ENCODE results near the gene PPP6R3.

PPP6R3 gene

DNA sequence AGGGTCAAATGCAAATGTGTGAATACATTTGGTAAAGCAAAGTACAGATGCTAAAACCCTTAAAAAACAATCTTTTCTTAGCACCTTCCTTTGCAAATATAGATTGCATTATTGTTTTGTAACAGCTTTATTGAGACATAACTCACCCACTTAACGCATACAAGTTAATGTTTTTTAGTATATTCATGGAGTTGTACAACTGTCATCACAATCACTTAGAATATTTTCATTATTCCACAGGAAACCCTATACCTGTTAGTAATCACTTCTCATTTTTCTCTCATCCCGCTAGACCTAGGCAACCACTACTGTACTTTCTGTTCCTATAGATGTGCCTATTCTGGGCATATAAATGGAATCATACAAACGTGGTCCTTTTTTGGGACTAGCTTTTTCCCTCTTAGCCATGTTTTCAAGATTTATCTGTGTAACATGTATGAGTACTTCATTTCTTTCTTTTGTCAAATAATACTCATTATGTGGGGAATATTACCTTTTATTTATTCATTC lies 34.7 kb downstream of the PPP6R3 start:
- no peak for DNase-seq (ENCODE audit: low read depth)

- DNase-seq (ENCODE audit: low read depth): no peak
Observed at GRCh38 chr11:68495872-68496271, 35.3 kb downstream of the PPP6R3 start.

DNA sequence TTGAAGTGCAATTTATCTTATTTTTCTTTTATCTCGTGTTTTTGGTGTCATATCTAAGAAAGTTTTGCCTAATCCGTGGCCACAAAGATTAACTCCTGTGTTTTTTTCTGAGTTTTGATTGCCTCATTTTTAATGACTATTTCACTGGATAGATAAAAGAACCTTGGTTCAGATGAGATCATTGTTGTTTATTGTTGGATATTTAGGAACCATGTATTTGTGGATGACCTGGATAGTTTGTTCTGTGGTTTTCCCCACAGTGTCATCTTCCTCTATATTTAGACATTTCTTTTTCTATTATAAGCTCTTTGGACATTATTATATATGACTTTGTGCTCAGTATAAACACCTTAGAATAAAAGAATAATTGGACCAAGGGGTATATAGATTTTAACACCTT lies 37.2 kb downstream of the PPP6R3 start:
- no peak for DNase-seq (ENCODE audit: low read depth)

DNA sequence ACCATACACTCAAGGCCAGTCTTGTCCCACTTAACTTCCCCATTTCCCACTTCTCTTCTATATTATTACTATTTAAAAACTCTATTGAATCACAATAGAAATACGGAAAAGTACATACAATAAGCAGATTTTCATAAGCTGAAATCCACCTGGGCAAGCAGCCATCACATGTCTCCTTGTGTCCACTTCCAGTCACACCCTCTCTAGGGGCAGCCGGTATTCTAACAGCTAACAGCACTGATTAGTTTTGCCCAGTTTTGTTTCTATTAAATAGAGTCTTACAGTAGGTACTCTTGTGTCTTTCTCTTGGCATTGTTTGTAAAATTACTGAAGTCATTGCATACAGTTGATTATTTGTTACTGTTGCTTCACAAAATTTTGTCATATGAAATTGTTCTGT lies 37.8 kb downstream of the PPP6R3 start:
- peak; percentile 22 for DNase-seq (ENCODE audit: low read depth)

GRCh38 chr11:68498903-68499883 lies 38.6 kb downstream of the PPP6R3 start:
- no peak for DNase-seq (ENCODE audit: low read depth)

GRCh38 chr11:68500206-68500605 lies 39.7 kb downstream of the PPP6R3 start:
- no peak for DNase-seq (ENCODE audit: low read depth)

DNA sequence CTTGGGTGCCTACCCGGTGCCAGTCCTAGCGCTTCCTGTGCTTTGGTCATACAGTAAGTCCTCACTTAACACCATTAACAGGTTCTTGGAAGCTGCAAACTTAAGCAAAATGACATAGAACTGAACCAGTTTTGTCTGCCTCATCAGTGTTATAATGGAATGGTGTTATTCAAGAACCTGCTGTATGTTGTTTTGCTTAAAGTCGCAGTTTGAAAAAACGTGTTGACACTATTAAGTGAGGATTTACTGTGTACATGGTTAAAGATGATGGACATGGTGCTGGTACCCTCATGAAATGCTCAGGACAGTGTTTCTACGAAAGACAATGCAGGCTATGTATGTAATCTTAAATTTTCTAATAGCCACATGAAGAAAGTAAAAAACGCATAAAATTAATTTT lies 41.3 kb downstream of the PPP6R3 start:
- no peak for DNase-seq (ENCODE audit: low read depth)

- DNase-seq (ENCODE audit: low read depth): no peak
Observed at GRCh38 chr11:68503251-68503687, 42.7 kb downstream of the PPP6R3 start.

GRCh38 chr11:68503792-68504191 lies 43.2 kb downstream of the PPP6R3 start:
- no peak for DNase-seq (ENCODE audit: low read depth)

DNA sequence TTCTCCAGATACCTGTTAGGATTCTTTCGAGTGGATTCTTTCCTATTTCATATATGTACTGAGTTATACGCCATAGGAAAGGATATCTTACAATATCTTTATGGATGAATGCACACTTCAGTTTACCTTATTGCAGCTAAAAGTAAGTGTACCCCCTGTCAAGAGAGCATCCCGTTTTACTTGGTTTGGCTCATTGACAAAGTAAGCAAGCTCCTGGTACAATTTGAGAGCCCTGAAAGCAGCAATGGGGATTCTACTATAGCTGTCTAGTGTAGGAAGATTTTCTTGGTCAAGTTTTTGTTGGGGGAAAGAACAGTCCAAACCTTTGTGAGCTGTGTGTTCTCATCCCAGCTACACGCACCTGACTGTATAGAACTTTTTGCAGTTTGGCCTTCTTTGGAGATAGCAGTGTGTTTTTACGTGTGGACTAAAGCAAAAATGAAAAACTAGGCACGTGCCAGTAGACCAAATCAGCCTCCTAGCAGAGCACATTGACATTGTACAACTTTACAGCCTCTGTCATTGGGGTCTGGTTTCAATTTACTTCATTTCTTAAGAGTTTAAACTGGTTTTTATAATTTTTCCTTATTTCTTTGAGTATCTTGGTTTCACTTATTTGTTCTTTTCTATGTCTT lies 44.0 kb downstream of the PPP6R3 start:
- DNase-seq (ENCODE audit: low read depth): no peak

DNA sequence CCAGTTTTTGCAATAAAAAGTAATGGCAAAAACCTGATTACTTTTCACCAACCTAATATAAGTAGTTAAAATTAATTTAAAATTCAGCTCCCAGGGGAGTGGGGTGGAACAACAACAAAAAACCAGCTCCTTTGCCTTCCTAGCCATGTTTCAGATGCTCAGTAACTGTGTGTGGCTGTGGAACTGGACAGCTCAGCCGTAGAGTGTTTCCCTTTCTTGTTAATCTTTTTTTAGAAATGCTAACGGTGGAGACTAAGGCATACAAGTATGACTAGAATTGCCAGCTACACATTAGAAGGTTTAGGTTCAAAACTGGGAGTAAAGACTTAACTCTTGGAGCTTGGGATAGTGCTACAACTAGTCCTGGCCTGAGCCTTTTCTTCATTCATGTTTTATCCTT lies 45.0 kb downstream of the PPP6R3 start:
- DNase-seq (ENCODE audit: low read depth): peak; percentile 36

DNA sequence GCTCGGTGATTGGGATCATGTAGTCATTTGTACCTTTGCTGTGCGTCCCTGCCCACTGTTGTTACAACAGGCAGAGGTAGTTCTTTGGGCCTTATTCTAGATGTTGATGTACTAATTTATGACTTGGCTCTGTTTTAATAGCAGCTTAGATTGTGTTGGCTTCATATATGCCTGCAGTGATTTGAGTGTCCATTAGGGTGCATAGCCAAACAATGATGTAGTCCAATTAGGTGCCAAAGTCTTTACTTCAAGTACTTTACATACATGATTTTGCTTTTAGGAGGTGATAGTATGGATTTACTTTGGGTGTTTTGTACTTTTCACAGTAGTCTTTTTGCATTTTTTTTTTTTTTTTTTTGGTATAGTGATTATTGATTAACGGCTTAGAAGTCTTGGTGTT lies 46.4 kb downstream of the PPP6R3 start:
- DNase-seq (ENCODE audit: low read depth): no peak

DNA sequence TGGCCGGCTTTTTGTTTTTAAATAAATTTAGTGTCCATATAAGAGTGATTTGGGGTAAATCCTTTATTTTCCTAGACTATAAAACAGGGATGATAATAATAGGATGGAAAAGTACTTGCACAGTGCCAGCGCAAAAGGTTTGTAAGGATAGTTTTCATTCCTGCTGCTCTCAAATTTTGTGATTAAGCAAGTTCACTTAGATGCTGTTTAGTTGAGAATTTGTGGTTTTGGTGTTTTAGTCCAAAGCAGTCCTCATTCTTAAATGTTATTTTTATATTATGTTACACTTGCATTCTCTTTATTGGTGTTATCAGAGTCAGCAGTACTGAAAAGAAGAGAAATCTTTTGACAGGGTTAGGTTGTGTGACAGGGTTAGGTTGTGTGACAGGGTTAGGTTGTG lies 47.9 kb downstream of the PPP6R3 start:
- DNase-seq (ENCODE audit: low read depth): peak; percentile 50

DNA sequence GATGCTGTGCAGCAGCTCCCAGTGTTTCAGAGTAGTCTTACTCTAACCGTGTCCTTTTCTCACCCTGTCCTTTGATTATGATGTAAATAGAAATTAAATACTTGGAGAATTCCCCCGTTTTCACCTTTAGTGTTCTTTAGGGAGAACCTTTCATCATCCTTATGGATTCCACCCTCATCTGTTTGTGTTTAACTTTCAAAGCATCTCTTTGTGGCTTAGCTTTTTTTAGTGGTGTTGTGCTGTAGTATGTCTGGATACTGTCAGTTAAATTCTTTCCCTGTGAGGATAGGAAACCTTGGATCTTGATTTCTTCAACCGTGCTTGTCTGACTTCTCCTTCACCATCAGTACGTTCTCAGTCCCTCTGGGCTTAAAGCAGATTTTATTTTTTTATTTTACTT lies 48.5 kb downstream of the PPP6R3 start:
- DNase-seq (ENCODE audit: low read depth): no peak

GRCh38 chr11:68513930-68514487 lies 53.5 kb downstream of the PPP6R3 start:
- DNase-seq (ENCODE audit: low read depth): no peak

GRCh38 chr11:68517121-68517741 lies 56.7 kb downstream of the PPP6R3 start:
- no peak for DNase-seq (ENCODE audit: low read depth)

DNA sequence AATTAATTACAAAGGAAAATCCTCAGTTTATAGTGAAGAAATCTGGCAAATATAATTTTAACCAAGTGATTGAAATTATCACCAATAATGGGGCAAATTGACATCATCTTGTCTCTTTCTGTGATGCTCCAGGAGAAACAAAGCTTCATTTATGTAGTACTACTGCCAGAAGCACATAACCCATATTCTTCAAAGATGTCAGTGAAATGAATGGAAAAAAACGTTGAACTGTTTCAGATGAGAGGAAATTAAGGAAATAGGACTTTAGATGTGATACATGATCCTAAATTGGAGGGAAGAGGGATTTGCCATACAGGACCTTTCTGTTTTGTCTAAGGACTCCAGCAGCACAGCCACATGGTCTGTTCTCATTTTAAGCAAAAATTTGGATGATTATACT lies 57.6 kb downstream of the PPP6R3 start:
- DNase-seq (ENCODE audit: low read depth): no peak

GRCh38 chr11:68521969-68522652 lies 61.6 kb downstream of the PPP6R3 start:
- no peak for DNase-seq (ENCODE audit: low read depth)

DNA sequence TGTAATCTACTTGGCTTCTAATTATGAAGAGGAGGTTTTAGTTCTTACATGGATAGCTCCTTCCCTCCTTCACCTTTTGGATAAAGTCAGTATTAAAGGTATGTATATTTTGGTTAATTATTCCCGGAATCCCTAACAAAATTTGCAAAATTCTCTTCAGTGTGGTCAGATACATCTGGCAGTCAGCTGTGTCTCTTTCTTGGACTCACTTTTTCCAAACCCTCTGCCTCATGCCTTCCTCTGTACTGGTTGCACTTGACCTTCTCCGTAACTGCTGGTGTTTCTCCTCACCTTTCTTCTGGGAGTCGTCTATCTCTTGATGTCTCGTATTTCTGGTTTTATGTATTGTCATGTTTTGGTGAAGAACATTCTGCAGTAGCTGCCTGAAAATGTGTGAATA lies 62.5 kb downstream of the PPP6R3 start:
- DNase-seq (ENCODE audit: low read depth): no peak

GRCh38 chr11:68523743-68524142 lies 63.2 kb downstream of the PPP6R3 start:
- DNase-seq (ENCODE audit: low read depth): no peak

DNA sequence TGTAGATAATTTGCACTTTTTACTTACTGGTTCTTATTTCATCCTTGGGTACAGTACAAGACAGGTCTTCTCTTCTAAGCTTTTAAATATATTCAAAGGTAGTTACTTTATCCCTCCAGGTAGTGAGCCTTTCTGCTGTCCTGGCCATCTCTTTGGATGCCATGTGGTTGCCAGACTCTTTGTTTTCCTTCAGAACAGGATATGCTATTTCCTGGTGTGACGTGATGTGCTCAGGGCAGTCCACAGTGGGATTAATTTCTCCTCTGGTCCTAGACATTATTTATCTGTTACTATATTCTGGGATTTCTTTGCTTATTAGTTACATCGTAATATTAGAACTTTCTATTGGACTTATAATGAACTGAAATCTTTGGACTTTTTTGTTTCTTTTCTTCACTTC lies 63.7 kb downstream of the PPP6R3 start:
- DNase-seq (ENCODE audit: low read depth): peak; percentile 46

- no peak for DNase-seq (ENCODE audit: low read depth)
Observed at GRCh38 chr11:68524681-68525080, 64.1 kb downstream of the PPP6R3 start.
